ENCODE results near the gene MAGEA11.

DNA sequence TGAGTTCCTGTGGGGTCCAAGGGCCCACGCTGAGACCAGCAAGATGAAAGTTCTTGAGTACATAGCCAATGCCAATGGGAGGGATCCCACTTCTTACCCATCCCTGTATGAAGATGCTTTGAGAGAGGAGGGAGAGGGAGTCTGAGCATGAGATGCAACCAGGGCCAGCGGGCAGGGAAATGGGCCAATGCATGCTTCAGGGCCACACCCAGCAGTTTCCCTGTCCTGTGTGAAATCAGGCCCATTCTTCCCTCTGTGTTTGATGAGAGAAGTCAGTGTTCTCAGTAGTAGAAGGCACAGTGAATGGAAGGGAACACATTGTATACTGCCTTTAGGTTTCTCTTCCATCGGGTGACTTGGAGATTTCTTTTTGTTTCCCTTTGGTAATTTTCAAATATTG lies 4.8 kb downstream of the MAGEA11 start:
- TF ChIP-seq NFE2L2 (IDR thresholded peaks at IDR 0.05; ENCODE audit: low read depth, low read length) (no peak), CTCF (conservative IDR thresholded peaks at IDR 0.05; ENCODE audit: low read depth, low read length) (no peak), POLR2A (IDR thresholded peaks at IDR 0.05; ENCODE audit: low read depth, low read length) (no peak), MAFK (IDR thresholded peaks at IDR 0.05; ENCODE audit: low read depth, low read length) (no peak), RAD21 (IDR thresholded peaks at IDR 0.05; ENCODE audit: low read length) (no peak), BHLHE40 (IDR thresholded peaks at IDR 0.05; ENCODE audit: low read depth, low read length) (no peak), SMC3 (IDR thresholded peaks at IDR 0.05; ENCODE audit: low read depth, low read length) (no peak), CHD1 (IDR thresholded peaks at IDR 0.05; ENCODE audit: low read depth, low read length) (no peak), RFX5 (IDR thresholded peaks at IDR 0.05; ENCODE audit: low read depth, low read length) (no peak), CEBPB (IDR thresholded peaks at IDR 0.05; ENCODE audit: low read depth, low read length) (no peak), MAZ (IDR thresholded peaks at IDR 0.05; ENCODE audit: borderline replicate concordance, low read depth, low read length) (no peak)
- TF ChIP-seq, protein P1, sequence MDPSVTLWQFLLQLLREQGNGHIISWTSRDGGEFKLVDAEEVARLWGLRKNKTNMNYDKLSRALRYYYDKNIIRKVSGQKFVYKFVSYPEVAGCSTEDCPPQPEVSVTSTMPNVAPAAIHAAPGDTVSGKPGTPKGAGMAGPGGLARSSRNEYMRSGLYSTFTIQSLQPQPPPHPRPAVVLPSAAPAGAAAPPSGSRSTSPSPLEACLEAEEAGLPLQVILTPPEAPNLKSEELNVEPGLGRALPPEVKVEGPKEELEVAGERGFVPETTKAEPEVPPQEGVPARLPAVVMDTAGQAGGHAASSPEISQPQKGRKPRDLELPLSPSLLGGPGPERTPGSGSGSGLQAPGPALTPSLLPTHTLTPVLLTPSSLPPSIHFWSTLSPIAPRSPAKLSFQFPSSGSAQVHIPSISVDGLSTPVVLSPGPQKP (IDR thresholded peaks at IDR 0.05; ENCODE audit: borderline replicate concordance, low read depth, low read length): no peak
